A673 (cell line): ENCODE measurements around the gene PEAR1. TPM values are rescaled to one million over a fixed set of nuclear protein-coding genes. Genes with fewer than 3 reads are reported as not detected.

Source experiments
- BruUV-seq: library from RNA; stranded (reverse); fragments of 400-500 nt; replicated peaks from 2 replicates; lab custom pipeline; 2021; lab: Mats Ljungman, UMichigan
- CTCF ChIA-PET: fragments of 300-600 bp; sonication (Branson Sonifier 250); formaldehyde crosslinking; loops from one replicate; lab custom pipeline; 2022; ENCODE audit warnings: antibody characterized with exemption; lab: Charles Lee
- POLR2A ChIA-PET: fragments of 300-600 bp; sonication (Branson Sonifier 250); formaldehyde crosslinking; loops from one replicate; lab custom pipeline; 2022; ENCODE audit warnings: antibody characterized with exemption; ENCODE audit not compliant: low non-redundant PET; lab: Charles Lee
- DNase-seq: peaks from one replicate; pipeline ENCODE4 v3.0.0-alpha.2; 2015; ENCODE audit warnings: low spot score
- H3K27ac ChIP-seq: fragments of 200-600 bp; sonication (generic); 2 replicates; pipeline ENCODE4 v1.5.1; 2016; ENCODE audit warnings: mixed run types, low read depth, mild to moderate bottlenecking, mixed read lengths, antibody characterized with exemption, low read length; ENCODE audit not compliant: poor library complexity, severe bottlenecking
- H3K27me3 ChIP-seq: fragments of 200-600 bp; sonication (generic); replicated peaks from 2 replicates; pipeline ENCODE4 v1.6.1; 2017; ENCODE audit warnings: mixed run types, low read depth, mild to moderate bottlenecking, mixed read lengths, antibody characterized with exemption, low read length; ENCODE audit not compliant: insufficient read depth, poor library complexity
- H3K36me3 ChIP-seq: fragments of 200-600 bp; sonication (generic); 2 replicates; pipeline ENCODE4 v1.6.1; 2016; ENCODE audit warnings: mixed run types, mild to moderate bottlenecking, mixed read lengths, antibody characterized with exemption, low read length; ENCODE audit not compliant: insufficient read depth, poor library complexity, severe bottlenecking
- H3K4me1 ChIP-seq: fragments of 200-600 bp; sonication (generic); 2 replicates; pipeline ENCODE4 v1.6.1; 2017; ENCODE audit warnings: mixed run types, mild to moderate bottlenecking, mixed read lengths, antibody characterized with exemption, low read length; ENCODE audit not compliant: insufficient read depth, poor library complexity, severe bottlenecking
- H3K4me3 ChIP-seq: fragments of 200-600 bp; sonication (generic); 2 replicates; pipeline ENCODE4 v1.5.1; 2016; ENCODE audit warnings: low read depth, mixed run types, mild to moderate bottlenecking, mixed read lengths, low read length; ENCODE audit not compliant: poor library complexity, severe bottlenecking
- H3K9me3 ChIP-seq: fragments of 200-600 bp; sonication (generic); 2 replicates; pipeline ENCODE4 v1.6.1; 2016; ENCODE audit warnings: mixed run types, low read depth, mild to moderate bottlenecking, mixed read lengths, antibody characterized with exemption, low read length; ENCODE audit not compliant: poor library complexity, severe bottlenecking
- CTCF ChIP-seq: fragments of 300-800, 200-600 bp; sonication (generic); conservative IDR thresholded peaks from 2 replicates; pipeline ENCODE4 v1.5.1; 2017; ENCODE audit warnings: low read depth, mild to moderate bottlenecking, antibody characterized with exemption, low read length, moderate library complexity, mixed read lengths
- EZH2 ChIP-seq: fragments of 200-600 bp; sonication (generic); IDR thresholded peaks from 2 replicates; pipeline ENCODE4 v1.6.1; 2017; ENCODE audit warnings: borderline replicate concordance, low read depth, mild to moderate bottlenecking, mixed read lengths, antibody characterized with exemption, low read length; ENCODE audit not compliant: poor library complexity, severe bottlenecking
- intact Hi-C: fragments of 100-400 bp; cut with micrococcal nuclease; formaldehyde crosslinking; loops from one replicate; pipeline ENCODE4 v1.10.0; 2022; ENCODE audit not compliant: unreplicated experiment
- total RNA-seq: library from RNA; stranded (reverse); gene quantifications from 2 replicates; pipeline ENCODE4 v1.2.3, GENCODE V29; 2021

Gene PEAR1
- total RNA-seq, 1 experiment from 2014 or later: 0.52 TPM

DNA sequence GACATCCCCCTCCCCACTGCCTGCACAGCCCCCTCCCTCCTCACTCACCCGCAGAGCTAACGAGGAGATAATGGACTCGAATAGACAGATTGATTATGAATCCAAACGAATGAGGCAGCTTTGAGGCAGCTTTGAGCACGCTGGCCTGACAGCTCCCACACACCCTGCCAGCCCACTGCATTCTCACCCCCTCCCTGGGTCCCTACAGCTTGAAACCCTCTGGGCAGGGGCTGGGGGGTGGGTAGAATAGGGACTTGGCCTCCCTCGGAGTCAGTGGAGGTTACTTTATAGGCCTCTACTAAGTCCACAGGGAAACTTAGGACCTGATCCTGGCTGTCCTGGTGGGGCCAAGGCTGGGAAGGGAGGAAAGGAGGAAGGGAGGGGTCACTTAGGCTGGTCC lies 30.9 kb upstream of the PEAR1 start:
- peaks cover 15% of the 10 kb centered on the region for H3K4me1 ChIP-seq
- intact Hi-C loops: no loop called here
- ChIA-PET POLR2A (no interaction called here), CTCF (interaction anchor here (1.4 to 1.5 kb wide), 2 partner anchors 24 to 30 kb away, joined by 3 to 8 read pairs; no protein-coding TSS in a partner anchor)
- TF ChIP-seq CTCF (no peak), EZH2 (no peak)
- H3K27me3 ChIP-seq: peaks cover 27% of the 10 kb centered on the region
- no peak overlapping the region for H3K4me3 ChIP-seq
- BruUV-seq: no TSS peak
- H3K9me3 ChIP-seq: no peaks in the 10 kb centered on the region
- H3K36me3 ChIP-seq: no peaks in the 10 kb centered on the region
- no peak overlapping the region for H3K27ac ChIP-seq
- DNase-seq: no peak

DNA sequence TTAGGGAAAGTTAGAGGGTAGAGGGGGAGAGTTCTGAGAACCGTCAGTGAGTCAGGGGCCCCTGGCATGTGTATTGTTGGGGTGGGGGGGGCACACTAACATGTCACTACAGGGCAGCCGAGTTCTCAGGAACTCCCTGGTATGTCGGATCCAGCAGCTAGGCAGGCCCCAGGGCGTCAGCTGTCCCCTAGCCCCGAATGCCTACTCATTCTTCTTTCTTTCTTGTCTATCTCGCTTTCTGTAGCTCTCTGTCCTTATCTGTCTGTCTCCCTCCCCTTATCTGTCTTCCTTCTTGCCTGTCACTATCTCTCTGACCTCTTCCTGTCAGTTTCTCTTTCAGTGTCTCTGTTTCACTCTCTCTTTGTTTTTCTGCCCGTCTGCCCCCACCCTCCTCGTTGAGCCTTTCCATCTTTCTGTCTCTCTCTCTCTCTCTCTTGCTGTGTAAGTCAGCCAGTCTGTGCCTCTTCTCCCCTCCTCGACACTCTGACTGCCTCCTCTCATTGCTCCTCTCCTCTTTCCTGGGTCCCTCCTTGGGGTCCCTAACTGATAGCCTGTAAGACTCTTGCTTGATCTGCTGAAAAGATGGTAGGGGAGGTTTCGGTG lies 30.4 kb upstream of the PEAR1 start:
- ChIA-PET CTCF (interaction anchor here (0.6 to 1.5 kb wide), 3 partner anchors 24 to 318 kb away, joined by 3 to 8 read pairs (median 4); no protein-coding TSS in a partner anchor), POLR2A (no interaction called here)

DNA sequence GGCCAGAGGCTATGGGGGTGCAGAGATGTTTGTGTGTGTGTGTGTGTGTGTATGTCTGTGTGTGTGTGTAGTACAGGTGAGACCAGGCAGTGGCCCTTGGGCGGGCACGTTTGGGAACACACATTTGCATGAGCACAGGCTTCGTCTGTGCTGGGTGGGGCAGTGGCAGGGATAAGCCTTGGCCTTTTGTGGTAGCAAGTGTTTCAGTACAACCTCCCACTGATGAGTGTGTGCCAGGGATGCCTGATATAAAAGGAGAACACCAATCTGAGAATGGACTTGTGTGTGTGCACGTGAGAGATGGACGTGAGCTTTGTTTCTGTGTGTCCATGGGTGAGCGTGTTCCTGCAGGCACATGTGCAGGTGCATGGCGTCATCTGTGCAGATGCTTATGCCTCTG lies 29.9 kb upstream of the PEAR1 start:
- Histone ChIP-seq H3K36me3 (no peaks in the 10 kb centered on the region), H3K9me3 (no peaks in the 10 kb centered on the region), H3K27me3 (peaks cover 18% of the 10 kb centered on the region), H3K4me3 (no peak overlapping the region), H3K4me1 (peaks cover 20% of the 10 kb centered on the region), H3K27ac (no peak overlapping the region)
- CTCF ChIA-PET: interaction anchor here (0.6 kb wide), 1 partner anchor 317 kb away, joined by 4 read pairs; no protein-coding TSS in a partner anchor
- no TSS peak for BruUV-seq
- no peak for TF ChIP-seq CTCF
- TF ChIP-seq EZH2: no peak
- POLR2A ChIA-PET: no interaction called here
- DNase-seq: no peak
- intact Hi-C loops: no loop called here

More for the DNA sequence above, 30.4 kb upstream of the PEAR1 start:
- no peak overlapping the region for H3K27ac ChIP-seq
- H3K27me3 ChIP-seq: peaks cover 23% of the 10 kb centered on the region
- TF ChIP-seq CTCF (no peak), EZH2 (no peak)
- no peaks in the 10 kb centered on the region for H3K36me3 ChIP-seq
- no peak overlapping the region for H3K4me3 ChIP-seq
- no peaks in the 10 kb centered on the region for H3K9me3 ChIP-seq
- H3K4me1 ChIP-seq: peaks cover 15% of the 10 kb centered on the region
- DNase-seq: no peak
- intact Hi-C loops: no loop called here
- BruUV-seq: no TSS peak
